Measurements from ENCODE around the gene XAGE1A. TPM values are rescaled to one million over a fixed set of nuclear protein-coding genes. Genes with fewer than 3 reads are reported as not detected.
"Not testable (repeated sequence)": the region's sequence is repeated elsewhere in the genome, so short reads cannot be mapped to it uniquely, and the experiment has no call there.

Gene XAGE1A
- total and polyA plus RNA-seq, 9 donors: 0.81 TPM; not detected in 8

DNA sequence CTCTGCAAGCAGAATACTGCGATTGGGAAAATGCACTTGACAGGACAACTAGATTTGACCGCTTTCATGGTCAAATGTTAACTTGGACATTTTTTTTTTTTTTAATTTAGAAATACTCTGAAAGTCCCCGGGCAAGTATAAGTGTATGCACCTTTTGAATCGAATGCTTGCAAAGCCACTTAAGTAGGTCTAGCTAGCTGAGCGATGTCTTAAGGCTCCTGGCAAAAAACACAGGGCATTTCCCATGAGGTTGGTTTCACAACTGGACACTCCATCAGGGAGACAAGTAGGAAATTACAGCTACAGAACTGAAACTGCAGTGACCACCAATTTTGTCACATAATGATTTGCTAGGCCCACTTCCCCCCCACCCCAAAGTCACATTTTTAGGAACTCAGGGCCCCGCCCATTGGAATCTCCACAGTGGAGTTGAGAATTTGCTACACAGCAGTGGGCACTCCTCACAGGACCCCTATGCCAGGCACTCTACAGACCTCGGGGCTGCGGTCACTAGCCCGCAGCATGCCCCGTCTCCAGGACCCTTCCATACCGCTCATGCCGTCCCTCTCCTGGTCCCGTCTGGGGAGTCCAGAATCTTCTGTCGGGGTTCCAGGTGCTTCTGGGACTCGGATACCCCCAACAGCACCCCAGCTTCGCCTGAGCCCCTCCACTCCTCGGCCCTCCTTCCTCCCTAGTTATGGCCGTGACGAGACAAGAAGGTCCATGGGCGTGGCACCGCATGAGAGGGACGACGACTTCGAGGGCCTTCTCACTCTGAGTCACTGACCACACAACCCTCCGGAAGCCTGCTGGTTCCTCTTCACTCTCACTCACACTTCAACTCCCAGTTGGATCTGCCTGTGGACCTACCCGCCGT is 20.7 kb downstream of the XAGE1A start:
- not testable (repeated sequence) for H3K9me3 ChIP-seq (replicated peaks; ENCODE audit: control insufficient read depth, low read depth, low read length); H3K27me3 ChIP-seq (ENCODE audit: control insufficient read depth, insufficient read depth, low read length); H3K4me3 ChIP-seq (ENCODE audit: low read length); DNase-seq; H3K27ac ChIP-seq (ENCODE audit: low read length); H3K4me1 ChIP-seq (ENCODE audit: control insufficient read depth, insufficient read depth, low read length); H3K36me3 ChIP-seq (ENCODE audit: control insufficient read depth, insufficient read depth, low read length)
- no CpG with 5 or more reads among the region's 27 CpGs for WGBS (ENCODE audit: insufficient coverage)

DNA sequence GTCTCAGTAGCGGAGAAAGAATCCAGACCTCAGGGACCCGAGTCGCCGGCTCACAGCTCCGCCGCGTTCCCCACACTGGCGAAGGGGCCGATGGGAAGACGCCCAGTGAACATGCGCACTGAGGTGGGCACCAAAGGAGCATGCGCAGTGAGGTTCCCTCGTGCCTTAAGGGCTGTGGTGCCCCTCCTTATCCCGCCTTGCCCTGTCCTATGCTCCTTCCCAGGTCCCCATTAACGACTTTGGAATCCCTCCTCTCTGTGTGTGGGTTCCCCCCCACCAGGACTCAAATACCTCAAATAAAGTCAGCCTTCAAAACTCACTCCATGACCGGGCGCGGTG is 21.3 kb downstream of the XAGE1A start, which contains the start of gene XAGE1B:
Gene XAGE1B, minus strand, starts transcription at position 77 of the 339 bp plus-strand sequence. CDS start 1,536 bp downstream, outside the sequence.
- not testable (repeated sequence) for H3K27me3 ChIP-seq (ENCODE audit: control insufficient read depth, insufficient read depth, low read length); H3K9me3 ChIP-seq (replicated peaks; ENCODE audit: control insufficient read depth, low read depth, low read length); H3K27ac ChIP-seq (ENCODE audit: low read length); H3K4me3 ChIP-seq (ENCODE audit: low read length); DNase-seq; H3K36me3 ChIP-seq (ENCODE audit: control insufficient read depth, insufficient read depth, low read length); H3K4me1 ChIP-seq (ENCODE audit: control insufficient read depth, insufficient read depth, low read length)
- WGBS (ENCODE audit: insufficient coverage): no CpG with 5 or more reads among the region's 18 CpGs

DNA sequence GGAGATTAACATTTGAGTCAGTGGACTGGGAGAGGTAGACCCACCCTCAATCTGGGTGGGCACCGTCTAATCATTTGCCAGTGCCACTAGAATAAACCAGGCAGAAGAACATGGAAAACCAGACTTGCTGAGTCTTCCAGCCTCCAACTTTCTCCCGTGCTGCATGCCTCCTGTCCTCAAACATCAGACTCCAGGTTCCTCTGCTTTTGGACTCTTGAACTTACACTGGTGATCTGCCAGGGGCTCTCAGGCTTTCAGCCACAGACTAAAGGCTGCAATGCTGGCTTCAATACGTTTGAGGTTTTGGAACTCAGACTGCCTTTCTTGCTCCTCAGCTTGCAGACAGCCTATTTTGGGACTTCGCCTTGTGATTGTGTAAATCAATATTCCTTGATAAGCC is 45.4 kb downstream of the XAGE1A start:
- WGBS (ENCODE audit: insufficient coverage): 52% methylated on average over 3 of the region's 4 CpGs
- peaks cover 18% of the 10 kb centered on the region for H3K27me3 ChIP-seq (ENCODE audit: control insufficient read depth, insufficient read depth, low read length)
- DNase-seq; H3K36me3 ChIP-seq (ENCODE audit: control insufficient read depth, insufficient read depth, low read length); H3K27ac ChIP-seq (ENCODE audit: low read length); H3K9me3 ChIP-seq (replicated peaks; ENCODE audit: control insufficient read depth, low read depth, low read length); H3K4me3 ChIP-seq (ENCODE audit: low read length); H3K4me1 ChIP-seq (ENCODE audit: control insufficient read depth, insufficient read depth, low read length): not testable (repeated sequence)

DNA sequence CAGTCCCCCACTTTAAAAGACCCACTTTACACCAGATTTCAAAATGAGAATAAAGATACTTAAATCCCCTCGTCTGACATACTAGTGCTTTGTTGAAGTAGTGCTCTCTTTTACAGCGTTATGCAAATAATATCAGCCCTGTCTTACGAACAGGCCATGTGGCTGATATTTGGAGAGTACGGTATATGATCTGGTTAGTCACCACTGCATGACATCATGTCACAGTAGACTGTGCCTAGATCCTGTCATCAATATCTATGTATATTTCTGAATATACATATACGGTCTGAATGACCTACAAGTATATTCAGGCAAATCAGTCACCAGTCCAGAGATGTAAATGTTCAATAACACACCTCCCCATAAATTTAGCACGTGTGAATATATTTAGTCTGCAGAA is 46.7 kb downstream of the XAGE1A start:
- Histone ChIP-seq H3K4me3 (ENCODE audit: low read length) (no peak overlapping the region), H3K27me3 (ENCODE audit: control insufficient read depth, insufficient read depth, low read length) (peaks cover 18% of the 10 kb centered on the region), H3K4me1 (ENCODE audit: control insufficient read depth, insufficient read depth, low read length) (no peaks in the 10 kb centered on the region), H3K9me3 (replicated peaks; ENCODE audit: control insufficient read depth, low read depth, low read length) (no peaks in the 10 kb centered on the region), H3K27ac (ENCODE audit: low read length) (no peak overlapping the region), H3K36me3 (ENCODE audit: control insufficient read depth, insufficient read depth, low read length) (no peaks in the 10 kb centered on the region)
- no CpG with 5 or more reads among the region's 6 CpGs for WGBS (ENCODE audit: insufficient coverage)
- DNase-seq: no peak

DNA sequence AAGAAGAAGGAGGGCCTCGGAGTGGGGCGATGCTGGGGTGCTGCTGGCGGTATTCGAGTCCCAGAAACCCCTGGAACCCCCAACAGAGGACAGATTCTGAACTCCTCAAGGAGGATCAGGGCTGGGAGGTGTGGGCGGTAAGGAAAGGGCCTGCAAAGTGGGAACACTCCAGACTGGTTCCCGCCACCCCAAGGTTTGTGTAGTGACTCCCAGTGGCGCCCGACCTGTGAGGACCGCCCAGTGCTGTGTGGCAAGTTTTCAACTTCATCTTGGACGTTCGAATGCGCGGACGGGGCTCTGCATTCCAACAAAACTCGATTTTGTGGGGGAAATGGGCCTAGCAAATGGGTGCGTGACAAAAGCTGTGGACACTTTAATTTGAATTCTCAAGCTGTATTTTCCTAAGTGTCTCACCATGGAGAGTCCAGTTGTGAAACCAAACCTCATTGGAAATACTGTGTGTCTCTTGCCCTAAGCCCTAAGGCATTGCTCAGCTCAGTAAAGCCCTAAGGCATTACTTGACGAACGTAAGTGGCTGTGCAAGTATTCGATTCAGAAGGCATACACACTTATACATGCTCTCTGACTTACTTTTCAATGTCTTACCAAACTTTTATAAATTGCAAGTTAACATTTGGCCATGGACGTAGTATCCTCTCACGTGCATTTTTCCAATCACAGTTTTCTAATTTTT is 48.7 kb downstream of the XAGE1A start:
- Histone ChIP-seq H3K27me3 (ENCODE audit: control insufficient read depth, insufficient read depth, low read length) (peaks cover 18% of the 10 kb centered on the region), H3K4me3 (ENCODE audit: low read length) (no peak overlapping the region), H3K36me3 (ENCODE audit: control insufficient read depth, insufficient read depth, low read length) (no peaks in the 10 kb centered on the region), H3K4me1 (ENCODE audit: control insufficient read depth, insufficient read depth, low read length) (no peaks in the 10 kb centered on the region), H3K9me3 (replicated peaks; ENCODE audit: control insufficient read depth, low read depth, low read length) (no peaks in the 10 kb centered on the region), H3K27ac (ENCODE audit: low read length) (no peak overlapping the region)
- 75% methylated on average over 15 of the region's 21 CpGs for WGBS (ENCODE audit: insufficient coverage)
- no peak for DNase-seq

DNA sequence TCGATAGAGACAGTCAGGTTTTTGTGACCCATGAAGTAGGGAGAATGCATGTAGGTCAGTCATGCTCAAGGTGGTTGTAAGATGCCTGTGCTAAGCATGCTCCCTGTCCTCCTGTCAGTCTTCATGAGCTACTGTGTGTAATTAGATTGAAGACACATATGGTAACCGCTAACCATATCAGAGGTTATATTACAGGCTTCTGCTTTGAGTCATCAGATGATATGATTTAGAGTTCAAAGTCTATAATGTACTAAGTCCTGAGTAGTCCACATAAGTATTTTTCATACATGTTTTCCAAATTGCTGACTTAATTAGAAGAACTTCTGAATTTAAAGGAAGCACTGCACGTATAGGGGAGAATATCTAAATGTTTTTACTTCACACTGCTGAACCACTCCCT is 53.2 kb downstream of the XAGE1A start:
- H3K4me1 ChIP-seq (ENCODE audit: control insufficient read depth, insufficient read depth, low read length); H3K4me3 ChIP-seq (ENCODE audit: low read length); H3K27ac ChIP-seq (ENCODE audit: low read length); H3K36me3 ChIP-seq (ENCODE audit: control insufficient read depth, insufficient read depth, low read length); H3K9me3 ChIP-seq (replicated peaks; ENCODE audit: control insufficient read depth, low read depth, low read length); DNase-seq: not testable (repeated sequence)
- peaks cover 16% of the 10 kb centered on the region for H3K27me3 ChIP-seq (ENCODE audit: control insufficient read depth, insufficient read depth, low read length)
- no CpG with 5 or more reads among the region's 3 CpGs for WGBS (ENCODE audit: insufficient coverage)

Other genes starting within 250 kb of the XAGE1A start
- gene XAGE2, start 126.8 kb upstream of the XAGE1A start, total RNA-seq: 0.27 TPM
- gene XAGE2, start 126.8 kb upstream of the XAGE1A start, polyA plus RNA-seq (ENCODE audit: insufficient read depth in 1 of 8, insufficient read length in 8 of 8, low replicate concordance in 1 of 8): under 1 TPM in 1 of 8 donors, not detected in 7; 0.97 TPM
- 0.44 TPM for gene XAGE1B, start 21.3 kb downstream of the XAGE1A start, total RNA-seq
- 1 to 10 TPM in 1 of 8 donors, under 1 TPM in 1, not detected in 6; 0.61 to 1.1 TPM for gene XAGE1B, start 21.3 kb downstream of the XAGE1A start, polyA plus RNA-seq (ENCODE audit: insufficient read depth in 1 of 8, insufficient read length in 8 of 8, low replicate concordance in 1 of 8)
- not detected for gene SSX7, start 159.1 kb downstream of the XAGE1A start, total RNA-seq
- gene SSX7, start 159.1 kb downstream of the XAGE1A start, polyA plus RNA-seq (ENCODE audit: insufficient read depth in 1 of 8, insufficient read length in 8 of 8, low replicate concordance in 1 of 8): under 1 TPM in 1 of 8 donors, not detected in 7; 0.13 TPM
- gene SSX2, start 211.4 kb downstream of the XAGE1A start, total RNA-seq: not detected
- gene SSX2, start 211.4 kb downstream of the XAGE1A start, polyA plus RNA-seq (ENCODE audit: insufficient read depth in 1 of 8, insufficient read length in 8 of 8, low replicate concordance in 1 of 8): not detected